BLaER1 treated with 17β-estradiol and CSF1 and Interleukin-3, amounts not matched to agents 10 nM and 100 nM (cell line): ENCODE results near the gene TARS2.

Source experiments
- H3K27ac ChIP-seq, 11 experiments: shearing (Covaris generic); formaldehyde crosslinking; 2 replicates each; pipeline ENCODE4 v1.8.1; 2022
- H3K27me3 ChIP-seq, 11 experiments: shearing (Covaris generic); formaldehyde crosslinking; 2 replicates each; pipeline ENCODE4 v1.8.1; 2022
- H3K36me3 ChIP-seq, 11 experiments: shearing (Covaris generic); formaldehyde crosslinking; 2 replicates each; pipeline ENCODE4 v1.8.1; 2022
- H3K4me1 ChIP-seq, 10 experiments: shearing (Covaris generic); formaldehyde crosslinking; 2 replicates each; pipeline ENCODE4 v1.8.1; 2022
- H3K4me2 ChIP-seq, 11 experiments: shearing (Covaris generic); formaldehyde crosslinking; 2 replicates each; pipeline ENCODE4 v1.8.1; 2022
- H3K4me3 ChIP-seq, 10 experiments: shearing (Covaris generic); formaldehyde crosslinking; 2 replicates each; pipeline ENCODE4 v1.8.1; 2022
- H3K9ac ChIP-seq, 11 experiments: shearing (Covaris generic); formaldehyde crosslinking; 2 replicates each; pipeline ENCODE4 v1.8.1; 2022
- H3K9me3 ChIP-seq, 11 experiments: shearing (Covaris generic); formaldehyde crosslinking; replicated peaks in 1 of 11; 2 replicates each; pipeline ENCODE4 v1.8.1; 2022
- H4K20me1 ChIP-seq, 11 experiments: shearing (Covaris generic); formaldehyde crosslinking; 2 replicates each; pipeline ENCODE4 v1.8.1; 2022
- Cebpa-rat ChIP-seq, 11 experiments: shearing (Covaris generic); IDR thresholded peaks; 2 replicates each; pipeline ENCODE4 v1.8.1; 2022

TARS2 gene

DNA sequence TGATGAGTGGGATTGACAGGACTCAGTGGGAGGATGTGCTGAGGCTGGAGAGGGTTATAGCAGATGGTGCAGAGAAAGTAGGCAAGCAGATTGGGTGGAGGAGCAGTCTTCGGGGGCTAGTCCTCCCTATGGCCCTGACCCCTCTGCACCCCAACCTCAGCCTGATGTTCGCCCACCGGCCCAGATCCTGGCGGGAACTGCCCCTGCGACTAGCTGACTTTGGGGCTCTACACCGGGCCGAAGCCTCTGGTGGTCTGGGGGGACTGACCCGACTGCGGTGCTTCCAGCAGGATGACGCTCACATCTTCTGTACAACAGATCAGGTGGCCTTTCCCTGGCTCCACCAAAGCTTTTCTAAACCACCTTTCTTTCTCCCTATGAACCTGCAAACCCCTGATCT lies 11.1 kb downstream of the TARS2 start:
- TF ChIP-seq Cebpa-rat (IDR thresholded peaks at IDR 0.05), result no peak

DNA sequence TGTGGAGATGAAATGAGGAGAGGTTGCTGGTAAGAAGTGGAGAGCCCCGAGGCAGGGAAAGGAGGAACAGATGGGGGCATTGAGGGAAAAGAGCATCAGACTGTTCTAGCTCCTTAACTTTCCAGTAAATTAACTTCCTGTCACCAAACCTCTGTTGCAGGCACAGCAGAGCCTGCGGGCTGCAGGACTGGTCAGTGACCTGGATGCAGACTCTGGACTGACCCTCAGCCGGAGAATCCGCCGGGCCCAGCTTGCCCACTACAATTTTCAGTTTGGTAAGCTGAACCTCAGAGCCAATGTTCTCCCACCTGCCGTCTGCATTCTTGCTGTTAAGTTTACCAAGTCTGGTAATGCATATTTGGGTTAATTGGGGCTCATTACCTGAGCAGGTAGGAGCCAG lies 18.2 kb downstream of the TARS2 start:
- TF ChIP-seq Cebpa-rat (IDR thresholded peaks at IDR 0.05), result no peak
- H3K36me3 ChIP-seq, result peaks cover 38 to 73% (median 63%) of the 10 kb centered on the region in 11 experiments

More for the DNA sequence above, 11.1 kb downstream of the TARS2 start:
- no peaks in the 10 kb centered on the region for H3K27me3 ChIP-seq
- H3K4me1 ChIP-seq, result peaks cover 0 to 23% (median 14%) of the 10 kb centered on the region in 10 experiments; a peak in 18 of 20 replicates
- peak overlapping the region in 10 of 11 experiments; percentile 27 to 84 (median 77); a peak in 18 of 22 replicates for H3K27ac ChIP-seq
- no peaks in the 10 kb centered on the region for H3K9me3 ChIP-seq
- H3K4me2 ChIP-seq, result peak overlapping the region in 10 of 11 experiments; percentile 10 to 91 (median 80); a peak in 18 of 22 replicates
- peak overlapping the region in 5 of 10 experiments; percentile 11 to 29 (median 22); a peak in 4 of 20 replicates for H3K4me3 ChIP-seq
- H4K20me1 ChIP-seq, result no peaks in the 10 kb centered on the region
- H3K36me3 ChIP-seq, result peaks cover 39 to 91% (median 72%) of the 10 kb centered on the region in 11 experiments
- peak overlapping the region in 9 of 11 experiments; percentile 15 to 73 (median 60); a peak in 17 of 22 replicates for H3K9ac ChIP-seq

DNA sequence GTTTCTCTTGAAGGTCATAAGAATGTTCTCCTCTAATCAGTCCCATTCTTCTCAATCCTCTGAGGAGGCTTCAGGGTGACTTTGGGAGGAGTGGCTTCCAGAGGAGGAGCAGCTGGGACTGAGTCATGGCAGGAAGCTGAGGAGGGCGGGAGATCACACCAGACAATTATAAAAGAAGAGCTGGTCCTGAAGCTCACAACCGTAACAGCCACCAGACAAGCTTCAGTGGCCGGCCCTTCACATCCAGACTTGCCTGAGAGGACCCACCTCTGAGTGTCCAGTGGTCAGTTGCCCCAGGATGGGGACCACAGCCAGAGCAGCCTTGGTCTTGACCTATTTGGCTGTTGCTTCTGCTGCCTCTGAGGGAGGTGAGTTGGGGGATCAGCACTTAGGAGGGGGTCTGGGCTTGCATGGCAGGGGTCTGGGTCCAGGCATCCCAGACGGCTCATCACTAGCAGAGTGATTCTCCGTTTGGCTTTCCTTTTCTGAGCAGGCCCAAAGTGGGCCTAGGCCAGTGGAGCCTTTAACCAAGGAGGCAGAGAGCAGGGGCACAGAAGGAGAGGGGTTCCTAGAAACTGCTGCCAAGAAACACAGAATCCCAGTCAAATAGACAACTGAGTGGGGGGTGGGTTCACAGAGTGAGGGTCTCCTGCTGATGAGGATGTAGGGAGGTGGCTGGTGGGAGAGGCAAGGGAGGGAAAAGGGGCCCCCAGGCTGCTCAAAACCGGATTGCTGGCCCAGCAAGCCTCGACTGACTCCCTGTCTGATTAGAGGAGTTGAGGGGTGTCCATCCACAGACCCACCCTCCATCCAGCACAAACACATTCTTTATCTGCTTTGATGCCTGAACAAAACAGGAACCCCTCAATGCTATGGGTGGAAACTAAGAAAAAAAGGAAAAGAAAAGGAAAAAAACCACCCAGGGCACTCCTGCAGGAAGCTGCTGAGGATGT lies 21.0 kb downstream of the TARS2 start, which contains the start of gene ECM1:
Gene ECM1, plus strand, starts transcription at position 198 of the 953 bp plus-strand sequence. Its CDS starts 101 bp downstream, at position 299.
- H3K4me1 ChIP-seq, result peaks cover 59 to 72% (median 67%) of the 10 kb centered on the region in 10 experiments
- H3K27me3 ChIP-seq, result no peaks in the 10 kb centered on the region
- peaks cover 43 to 75% (median 59%) of the 10 kb centered on the region in 11 experiments for H3K36me3 ChIP-seq
- H3K9me3 ChIP-seq, result no peaks in the 10 kb centered on the region
- H3K4me2 ChIP-seq, result peak within 1 kb of the TSS; percentile 88 to 100 (median 97)
- peak within 1 kb of the TSS; percentile 41 to 72 (median 58) for H3K4me3 ChIP-seq
- peak within 1 kb of the TSS; percentile 58 to 84 (median 76) for H3K27ac ChIP-seq
- H3K9ac ChIP-seq, result peak within 1 kb of the TSS; percentile 66 to 80 (median 76)
- H4K20me1 ChIP-seq, result peaks cover 0 to 28% (median 0%) of the 10 kb centered on the region in 11 experiments; a peak in 2 of 22 replicates
- no peak for TF ChIP-seq Cebpa-rat (IDR thresholded peaks at IDR 0.05)

More for the DNA sequence above, 18.2 kb downstream of the TARS2 start:
- Histone ChIP-seq H3K4me2 (no peak overlapping the region), H3K9me3 (no peaks in the 10 kb centered on the region), H3K9ac (peak overlapping the region in 1 of 11 experiments; percentile 2; a peak in 1 of 22 replicates), H3K4me1 (peaks cover 32 to 44% (median 40%) of the 10 kb centered on the region in 10 experiments), H3K4me3 (no peak overlapping the region), H4K20me1 (peaks cover 0 to 4% (median 0%) of the 10 kb centered on the region in 11 experiments; a peak in 2 of 22 replicates), H3K27me3 (no peaks in the 10 kb centered on the region), H3K27ac (0 out of 22 replicates have a peak overlapping the region, but pooled peaks of 1 of the 11 experiments have one; percentile 1)

DNA sequence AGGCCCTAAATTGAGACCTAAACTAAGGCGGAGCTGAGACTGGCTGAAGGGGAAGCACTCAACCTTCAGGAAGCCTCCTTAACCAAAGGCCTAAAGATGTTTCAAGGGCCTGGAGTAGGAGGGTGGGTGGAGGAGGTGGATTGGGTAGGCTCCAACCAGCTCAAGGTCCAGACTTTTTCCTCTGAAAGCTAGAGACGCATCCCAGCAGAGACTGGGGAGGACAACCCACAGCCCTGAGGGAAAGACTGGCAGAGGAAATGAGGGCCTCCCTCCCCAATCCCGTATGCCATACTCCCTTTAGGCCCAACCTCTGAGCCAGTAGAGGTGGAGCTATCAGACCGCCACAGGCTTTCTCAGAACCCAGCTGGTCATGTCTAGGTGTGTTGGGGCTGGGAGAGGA lies 21.8 kb downstream of the TARS2 start:
- no peaks in the 10 kb centered on the region for H3K9me3 ChIP-seq
- peak overlapping the region; percentile 88 to 100 (median 97) for H3K4me2 ChIP-seq
- peaks cover 42 to 73% (median 54%) of the 10 kb centered on the region in 11 experiments for H3K36me3 ChIP-seq
- peak overlapping the region; percentile 58 to 84 (median 76); a peak in 21 of 22 replicates for H3K27ac ChIP-seq
- H3K9ac ChIP-seq, result peak overlapping the region; percentile 66 to 80 (median 76)
- peaks cover 67 to 80% (median 75%) of the 10 kb centered on the region in 10 experiments for H3K4me1 ChIP-seq
- no peaks in the 10 kb centered on the region for H3K27me3 ChIP-seq
- no peak for TF ChIP-seq Cebpa-rat (IDR thresholded peaks at IDR 0.05)
- H4K20me1 ChIP-seq, result peaks cover 0 to 30% (median 0%) of the 10 kb centered on the region in 11 experiments; a peak in 2 of 22 replicates
- peak overlapping the region; percentile 41 to 72 (median 58); a peak in 19 of 20 replicates for H3K4me3 ChIP-seq

DNA sequence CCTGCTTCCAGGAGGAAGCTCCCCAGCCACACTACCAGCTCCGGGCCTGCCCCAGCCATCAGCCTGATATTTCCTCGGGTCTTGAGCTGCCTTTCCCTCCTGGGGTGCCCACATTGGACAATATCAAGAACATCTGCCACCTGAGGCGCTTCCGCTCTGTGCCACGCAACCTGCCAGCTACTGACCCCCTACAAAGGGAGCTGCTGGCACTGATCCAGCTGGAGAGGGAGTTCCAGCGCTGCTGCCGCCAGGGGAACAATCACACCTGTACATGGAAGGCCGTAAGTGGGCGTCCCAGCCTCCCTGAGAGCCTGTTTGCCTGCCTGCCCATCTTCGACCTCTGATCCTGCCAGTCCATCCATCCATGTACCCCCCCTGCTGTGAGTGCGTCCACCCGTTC lies 24.3 kb downstream of the TARS2 start:
- 0 out of 20 replicates have a peak overlapping the region, but pooled peaks of 1 of the 10 experiments have one; percentile 9 for H3K4me3 ChIP-seq
- peak overlapping the region in 6 of 11 experiments; percentile 24 to 84 (median 54); a peak in 9 of 22 replicates for H3K27ac ChIP-seq
- peaks cover 0 to 33% (median 0%) of the 10 kb centered on the region in 11 experiments; a peak in 2 of 22 replicates for H4K20me1 ChIP-seq
- peaks cover 16 to 48% (median 29%) of the 10 kb centered on the region in 11 experiments for H3K36me3 ChIP-seq
- peak overlapping the region; percentile 88 to 100 (median 97) for H3K4me2 ChIP-seq
- H3K9me3 ChIP-seq, result no peaks in the 10 kb centered on the region
- no peaks in the 10 kb centered on the region for H3K27me3 ChIP-seq
- peaks cover 87 to 95% (median 92%) of the 10 kb centered on the region in 10 experiments for H3K4me1 ChIP-seq
- no peak for TF ChIP-seq Cebpa-rat (IDR thresholded peaks at IDR 0.05)
- peak overlapping the region in 7 of 11 experiments; percentile 18 to 66 (median 52); a peak in 9 of 22 replicates for H3K9ac ChIP-seq

DNA sequence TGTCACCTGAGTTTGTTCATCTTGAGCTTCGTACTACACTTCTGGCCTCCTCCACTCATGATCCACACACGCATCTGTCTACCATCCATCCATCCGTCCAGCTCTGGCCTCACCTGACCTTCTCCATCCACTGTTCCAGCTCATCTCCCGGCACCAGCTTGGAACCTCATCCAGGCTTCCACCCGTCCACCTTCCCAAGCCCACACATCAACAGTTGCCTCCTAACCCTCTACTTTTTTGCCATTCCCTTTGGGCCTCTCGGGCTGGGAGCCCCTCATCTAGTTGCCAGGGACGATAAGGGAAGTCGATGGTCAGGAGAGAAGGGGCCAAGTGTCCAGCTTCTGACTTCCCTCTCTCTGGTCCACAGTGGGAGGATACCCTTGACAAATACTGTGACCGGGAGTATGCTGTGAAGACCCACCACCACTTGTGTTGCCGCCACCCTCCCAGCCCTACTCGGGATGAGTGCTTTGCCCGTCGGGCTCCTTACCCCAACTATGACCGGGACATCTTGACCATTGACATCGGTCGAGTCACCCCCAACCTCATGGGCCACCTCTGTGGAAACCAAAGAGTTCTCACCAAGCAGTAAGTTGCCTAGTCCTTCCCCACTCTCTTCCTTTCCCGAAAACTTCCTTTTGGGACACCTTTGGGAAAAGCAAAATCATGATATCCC lies 24.9 kb downstream of the TARS2 start:
- Histone ChIP-seq H4K20me1 (peaks cover 0 to 33% (median 0%) of the 10 kb centered on the region in 11 experiments; a peak in 2 of 22 replicates), H3K36me3 (peaks cover 10 to 42% (median 25%) of the 10 kb centered on the region in 11 experiments), H3K27me3 (no peaks in the 10 kb centered on the region), H3K4me3 (no peak overlapping the region), H3K4me2 (peak overlapping the region; percentile 88 to 100 (median 97)), H3K9me3 (no peaks in the 10 kb centered on the region), H3K9ac (no peak overlapping the region), H3K27ac (no peak overlapping the region; a peak in 3 of 22 replicates), H3K4me1 (peaks cover 86 to 96% (median 94%) of the 10 kb centered on the region in 10 experiments)
- TF ChIP-seq Cebpa-rat (IDR thresholded peaks at IDR 0.05), result no peak

DNA sequence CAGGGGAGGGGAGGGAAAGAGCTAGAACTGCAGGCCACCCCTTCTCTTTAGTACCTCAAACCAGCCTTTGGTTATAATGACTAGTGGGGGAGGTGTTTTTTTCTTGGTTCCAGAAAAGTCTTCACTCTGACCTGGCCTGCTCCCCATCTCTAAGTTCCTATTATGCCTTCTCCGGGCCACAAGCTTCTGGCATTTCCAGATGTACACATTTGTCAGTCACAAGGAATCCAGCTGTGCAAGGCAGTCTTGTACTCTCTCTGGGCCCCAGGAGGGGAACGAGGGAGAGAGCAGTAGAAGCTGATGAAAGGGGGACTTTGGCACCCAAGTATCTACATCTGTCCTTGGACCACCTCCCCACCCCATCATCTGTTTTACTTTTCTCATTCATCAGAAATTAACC lies 25.6 kb downstream of the TARS2 start:
- TF ChIP-seq Cebpa-rat (IDR thresholded peaks at IDR 0.05), result no peak
- no peak overlapping the region for H3K4me3 ChIP-seq
- H3K27me3 ChIP-seq, result no peaks in the 10 kb centered on the region
- H3K9ac ChIP-seq, result 0 out of 22 replicates have a peak overlapping the region, but pooled peaks of 1 of the 11 experiments have one; percentile 9
- peak overlapping the region; percentile 87 to 100 (median 97) for H3K4me2 ChIP-seq
- no peaks in the 10 kb centered on the region for H3K9me3 ChIP-seq
- peaks cover 79 to 95% (median 93%) of the 10 kb centered on the region in 10 experiments for H3K4me1 ChIP-seq
- peak overlapping the region in 2 of 11 experiments; percentile 22 to 34; a peak in 4 of 22 replicates for H3K27ac ChIP-seq
- H4K20me1 ChIP-seq, result peaks cover 0 to 33% (median 0%) of the 10 kb centered on the region in 11 experiments; a peak in 2 of 22 replicates
- H3K36me3 ChIP-seq, result peaks cover 10 to 37% (median 23%) of the 10 kb centered on the region in 11 experiments; a peak in 21 of 22 replicates
